ENCODE measurements around the gene RTL1. TPM values are rescaled to one million over a fixed set of nuclear protein-coding genes. Genes with fewer than 3 reads are reported as not detected.

Gene RTL1
- total RNA-seq, 1 experiment from 2014 or later: not detected

DNA sequence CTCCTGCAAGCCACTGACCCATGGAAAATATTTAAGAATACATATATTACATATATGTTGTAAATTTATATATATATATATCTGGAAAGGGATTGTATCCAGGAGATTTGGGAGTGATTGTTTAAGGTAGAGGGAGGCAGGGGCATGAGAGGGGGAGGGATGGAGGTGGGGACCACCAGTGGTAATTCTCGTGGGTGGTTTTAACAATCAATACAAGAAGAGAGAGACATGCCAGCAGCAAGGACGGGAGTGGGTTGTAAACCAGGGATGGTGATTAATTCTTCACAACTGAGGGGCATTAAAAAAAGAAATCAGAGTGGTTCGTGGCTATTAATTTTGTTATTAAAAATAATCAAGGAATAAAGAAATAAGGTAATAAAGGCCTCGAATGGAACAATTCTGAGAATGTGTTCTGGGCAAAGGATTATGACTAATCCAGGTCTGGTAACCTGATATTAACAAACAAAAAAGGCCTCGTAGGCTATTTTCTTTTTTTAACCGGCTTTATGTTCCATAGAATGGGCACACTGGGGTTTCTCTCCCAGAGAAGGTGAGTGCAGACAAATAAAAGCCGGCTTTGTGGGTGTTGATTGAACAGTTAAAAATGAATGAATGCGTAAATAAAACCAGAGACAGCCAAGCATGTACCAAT lies 8.3 kb upstream of the RTL1 start:
- ATAC-seq (peak; percentile 55), DNase-seq (peak; percentile 71)
- POLR2A ChIA-PET (ENCODE audit: unreplicated experiment): no interaction called here
- Histone ChIP-seq H3K9me2 (replicated peaks; ENCODE audit: low read length) (no peaks in the 10 kb centered on the region), H3K4me3 (ENCODE audit: low read length) (no peak overlapping the region), H3K79me2 (ENCODE audit: low read length) (no peaks in the 10 kb centered on the region), H4K20me1 (ENCODE audit: low read length) (no peaks in the 10 kb centered on the region), H3K9ac (ENCODE audit: low read length) (no peak overlapping the region), H3K27me3 (ENCODE audit: low read length) (no peaks in the 10 kb centered on the region), H3K9me3 (ENCODE audit: low read length) (no peaks in the 10 kb centered on the region), H3K27ac (ENCODE audit: low read length) (no peak overlapping the region), H3K4me2 (ENCODE audit: low read length) (peak overlapping the region; percentile 30), H2AFZ (ENCODE audit: low read length) (no peak overlapping the region), H3K4me1 (ENCODE audit: insufficient read depth, low read length) (peaks cover 28% of the 10 kb centered on the region), H3F3A (ENCODE audit: low read length, unreplicated experiment) (no peaks in the 10 kb centered on the region), H3K36me3 (ENCODE audit: low read depth, low read length) (no peaks in the 10 kb centered on the region)
- no peak for TF ChIP-seq EZH2phosphoT487 (IDR thresholded peaks at IDR 0.05; ENCODE audit: borderline replicate concordance, low read length)
- TF ChIP-seq EZH2 (IDR thresholded peaks at IDR 0.05; ENCODE audit: low read length, unreplicated experiment): no peak
- TF ChIP-seq, protein P1, sequence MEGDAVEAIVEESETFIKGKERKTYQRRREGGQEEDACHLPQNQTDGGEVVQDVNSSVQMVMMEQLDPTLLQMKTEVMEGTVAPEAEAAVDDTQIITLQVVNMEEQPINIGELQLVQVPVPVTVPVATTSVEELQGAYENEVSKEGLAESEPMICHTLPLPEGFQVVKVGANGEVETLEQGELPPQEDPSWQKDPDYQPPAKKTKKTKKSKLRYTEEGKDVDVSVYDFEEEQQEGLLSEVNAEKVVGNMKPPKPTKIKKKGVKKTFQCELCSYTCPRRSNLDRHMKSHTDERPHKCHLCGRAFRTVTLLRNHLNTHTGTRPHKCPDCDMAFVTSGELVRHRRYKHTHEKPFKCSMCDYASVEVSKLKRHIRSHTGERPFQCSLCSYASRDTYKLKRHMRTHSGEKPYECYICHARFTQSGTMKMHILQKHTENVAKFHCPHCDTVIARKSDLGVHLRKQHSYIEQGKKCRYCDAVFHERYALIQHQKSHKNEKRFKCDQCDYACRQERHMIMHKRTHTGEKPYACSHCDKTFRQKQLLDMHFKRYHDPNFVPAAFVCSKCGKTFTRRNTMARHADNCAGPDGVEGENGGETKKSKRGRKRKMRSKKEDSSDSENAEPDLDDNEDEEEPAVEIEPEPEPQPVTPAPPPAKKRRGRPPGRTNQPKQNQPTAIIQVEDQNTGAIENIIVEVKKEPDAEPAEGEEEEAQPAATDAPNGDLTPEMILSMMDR (conservative IDR thresholded peaks at IDR 0.05; ENCODE audit: low read depth, low read length): no peak
- intact Hi-C loops (cut with micrococcal nuclease): loop anchor here (10.0 kb wide), 1 partner anchor 243 kb away; no protein-coding TSS in a partner anchor
- BruUV-seq (replicated peaks): no TSS peak
- CTCF ChIA-PET: no interaction called here

- no peaks in the 10 kb centered on the region for H3K27me3 ChIP-seq (ENCODE audit: low read length)
- intact Hi-C loops (cut with micrococcal nuclease): loop anchor here (10.0 kb wide), 1 partner anchor 244 kb away; no protein-coding TSS in a partner anchor
- CTCF ChIA-PET: no interaction called here
- H3K27ac ChIP-seq (ENCODE audit: low read length): no peak overlapping the region
- ATAC-seq (no peak), DNase-seq (no peak)
- H3K4me2 ChIP-seq (ENCODE audit: low read length): no peak overlapping the region
- H3F3A ChIP-seq (ENCODE audit: low read length, unreplicated experiment): no peaks in the 10 kb centered on the region
- H3K9ac ChIP-seq (ENCODE audit: low read length): no peak overlapping the region
- POLR2A ChIA-PET (ENCODE audit: unreplicated experiment): no interaction called here
- TF ChIP-seq EZH2phosphoT487 (IDR thresholded peaks at IDR 0.05; ENCODE audit: borderline replicate concordance, low read length) (no peak), EZH2 (IDR thresholded peaks at IDR 0.05; ENCODE audit: low read length, unreplicated experiment) (no peak)
- TF ChIP-seq, protein P1 (conservative IDR thresholded peaks at IDR 0.05; ENCODE audit: low read depth, low read length): no peak
- no peaks in the 10 kb centered on the region for H3K79me2 ChIP-seq (ENCODE audit: low read length)
- H3K9me3 ChIP-seq (ENCODE audit: low read length): no peaks in the 10 kb centered on the region
- no peaks in the 10 kb centered on the region for H3K36me3 ChIP-seq (ENCODE audit: low read depth, low read length)
- no peak overlapping the region for H2AFZ ChIP-seq (ENCODE audit: low read length)
- no TSS peak for BruUV-seq (replicated peaks)
- H4K20me1 ChIP-seq (ENCODE audit: low read length): no peaks in the 10 kb centered on the region
- H3K4me3 ChIP-seq (ENCODE audit: low read length): no peak overlapping the region
- H3K9me2 ChIP-seq (replicated peaks; ENCODE audit: low read length): no peaks in the 10 kb centered on the region
- peaks cover 28% of the 10 kb centered on the region for H3K4me1 ChIP-seq (ENCODE audit: insufficient read depth, low read length)
These were observed 7.6 kb upstream of the RTL1 start for GRCh38 chr14:100910888-100911664.

DNA sequence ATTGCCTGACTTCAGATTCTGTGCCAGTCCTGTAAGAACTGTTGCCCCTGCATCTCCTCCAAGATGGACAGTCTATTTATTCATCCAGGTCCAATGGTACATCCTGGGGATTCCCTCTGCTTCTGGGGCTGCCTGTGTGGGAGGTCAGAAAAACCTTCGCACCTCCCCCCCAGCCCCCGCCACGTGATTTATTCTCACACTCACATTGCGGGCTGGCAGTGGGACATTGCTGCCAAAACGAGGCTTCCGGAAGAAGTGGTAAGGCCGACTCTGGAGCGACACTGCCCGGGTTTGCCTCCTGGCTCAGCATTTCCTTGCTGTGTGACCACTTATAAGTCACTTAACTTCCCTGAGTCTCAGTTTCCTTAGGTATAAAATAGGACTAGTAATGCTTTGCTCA lies 5.9 kb upstream of the RTL1 start:
- H3K9me3 ChIP-seq (ENCODE audit: low read length): no peaks in the 10 kb centered on the region
- H3K9ac ChIP-seq (ENCODE audit: low read length): no peak overlapping the region
- no peaks in the 10 kb centered on the region for H3K79me2 ChIP-seq (ENCODE audit: low read length)
- CTCF ChIA-PET: no interaction called here
- no peaks in the 10 kb centered on the region for H3F3A ChIP-seq (ENCODE audit: low read length, unreplicated experiment)
- no peak overlapping the region for H3K4me3 ChIP-seq (ENCODE audit: low read length)
- H3K36me3 ChIP-seq (ENCODE audit: low read depth, low read length): no peaks in the 10 kb centered on the region
- POLR2A ChIA-PET (ENCODE audit: unreplicated experiment): no interaction called here
- DNase-seq (no peak), ATAC-seq (no peak)
- H3K27me3 ChIP-seq (ENCODE audit: low read length): no peaks in the 10 kb centered on the region
- H2AFZ ChIP-seq (ENCODE audit: low read length): no peak overlapping the region
- no peak overlapping the region for H3K27ac ChIP-seq (ENCODE audit: low read length)
- no peaks in the 10 kb centered on the region for H3K9me2 ChIP-seq (replicated peaks; ENCODE audit: low read length)
- no peaks in the 10 kb centered on the region for H4K20me1 ChIP-seq (ENCODE audit: low read length)
- no TSS peak for BruUV-seq (replicated peaks)
- TF ChIP-seq, protein P1 (conservative IDR thresholded peaks at IDR 0.05; ENCODE audit: low read depth, low read length): no peak
- TF ChIP-seq EZH2 (IDR thresholded peaks at IDR 0.05; ENCODE audit: low read length, unreplicated experiment) (no peak), EZH2phosphoT487 (IDR thresholded peaks at IDR 0.05; ENCODE audit: borderline replicate concordance, low read length) (no peak)
- intact Hi-C loops (cut with micrococcal nuclease): loop anchor here (10.0 kb wide), 1 partner anchor 755 kb away; no protein-coding TSS in a partner anchor
- no peak overlapping the region for H3K4me2 ChIP-seq (ENCODE audit: low read length)
- H3K4me1 ChIP-seq (ENCODE audit: insufficient read depth, low read length): peaks cover 20% of the 10 kb centered on the region

All from PC-3 (cell line).